Upper lobe of left lung (tissue), 6 donors: ENCODE results near the gene TMEM200B. TPM values are rescaled to one million over a fixed set of nuclear protein-coding genes. Genes with fewer than 3 reads are reported as not detected.
"Not testable (repeated sequence)": the region's sequence is repeated elsewhere in the genome, so short reads cannot be mapped to it uniquely, and the experiment has no call there.

Experiments used
- ATAC-seq, 2 donors: fragments of 200-7000 bp; cut with Tn5 transposase; one replicate each; pipeline ENCODE4 v1.9.1; 2022; ENCODE audit warnings: mild to moderate bottlenecking in 2 of 2, moderate library complexity in 2 of 2; ENCODE audit not compliant: low FRiP score in 2 of 2
- DNase-seq, 2 donors: peaks; one replicate each; pipeline ENCODE4 v3.0.0-alpha.2; 2019 to 2020
- H3K27ac ChIP-seq, 4 donors: fragments of 200-600 bp; sonication (generic); one replicate each; pipeline ENCODE4 v1.5.1; 2016 to 2019
- H3K27me3 ChIP-seq, 4 donors: fragments of 200-600 bp; sonication (generic); one replicate each; pipeline ENCODE4 v1.5.1; 2017 to 2019
- H3K36me3 ChIP-seq, 4 donors: fragments of 200-600 bp; sonication (generic); one replicate each; pipeline ENCODE4 v1.5.1; 2016 to 2019
- H3K4me1 ChIP-seq, 4 donors: fragments of 200-600 bp; sonication (generic); one replicate each; pipeline ENCODE4 v1.5.1; 2018 to 2019
- H3K4me3 ChIP-seq, 4 donors: fragments of 200-600 bp; sonication (generic); one replicate each; pipeline ENCODE4 v1.5.1; 2017 to 2019; ENCODE audit warnings: mild to moderate bottlenecking in 2 of 4, moderate library complexity in 1 of 4
- H3K9me3 ChIP-seq, 4 donors: fragments of 200-600 bp; sonication (generic); one replicate each; pipeline ENCODE4 v1.5.1; 2018 to 2019
- CTCF ChIP-seq, 6 experiments: fragments of 450-650 bp in 4 of 6; fragments of 200-600 bp in 2 of 6; sonication (generic) in 2 of 6; IDR thresholded peaks; one replicate each; pipeline ENCODE4 v1.5.1; 2016 to 2019; ENCODE audit warnings: antibody characterized with exemption in 6 of 6
- EP300 ChIP-seq, 4 donors: sonication (generic); formaldehyde crosslinking; IDR thresholded peaks; one replicate each; pipeline ENCODE4 v1.5.1; 2017; ENCODE audit warnings: antibody characterized with exemption in 4 of 4, control low read depth in 2 of 4
- POLR2A ChIP-seq, 4 donors: fragments of 450-650 bp; IDR thresholded peaks; one replicate each; pipeline ENCODE4 v1.5.1; 2016 to 2017; ENCODE audit warnings: antibody characterized with exemption in 4 of 4, mild to moderate bottlenecking in 2 of 4
- POLR2AphosphoS5 ChIP-seq, 2 donors: sonication (generic); formaldehyde crosslinking; IDR thresholded peaks; one replicate each; pipeline ENCODE4 v1.5.1; 2017; ENCODE audit warnings: antibody characterized with exemption in 2 of 2
- WGBS, 2 donors: methylation state at CpG; one replicate each; pipeline ENCODE4 v1.1.5; 2017 to 2018; 5-methylcytosine and 5-hydroxymethylcytosine counted together
- total RNA-seq, 6 donors: library from RNA; depleted of rRNA in 4 of 6; stranded (reverse); fragments of >200 nt in 4 of 6; gene quantifications; one replicate each; pipeline versions ENCODE4 v1.1.0 to v1.2.1, GENCODE V29; 2016 to 2021
- donor health status: DM: no; HTN: no; CAD: no; lungs with moderate emphysema.
- donor health status: DM: no; HTN: yes; CAD: no; lungs with severe emphysema.

The TMEM200B gene
- total RNA-seq, 6 donors from 2014 or later: 2.1 to 6.6 (median 3.5) TPM

- no peak overlapping the region for H3K27ac ChIP-seq
- TF ChIP-seq POLR2AphosphoS5 (IDR thresholded peaks at IDR 0.05) (no peak), EP300 (IDR thresholded peaks at IDR 0.05) (no peak)
- peaks cover 9 to 81% (median 42%) of the 10 kb centered on the region in 4 donors for H3K36me3 ChIP-seq
- H3K4me1 ChIP-seq: no peaks in the 10 kb centered on the region
- no peaks in the 10 kb centered on the region for H3K27me3 ChIP-seq
- no peak overlapping the region for H3K4me3 ChIP-seq
- 78 to 80% methylated on average over 6 of the region's 6 CpGs for WGBS, 2 donors
- ATAC-seq (no peak), DNase-seq (no peak)
- no peaks in the 10 kb centered on the region for H3K9me3 ChIP-seq
Measured at GRCh38 chr1:29113413-29114117, 10.1 kb downstream of the TMEM200B start.

- H3K4me3 ChIP-seq: no peak overlapping the region
- H3K27ac ChIP-seq: no peak overlapping the region
- no peak for DNase-seq
- no peaks in the 10 kb centered on the region for H3K9me3 ChIP-seq
- 87 to 93% methylated on average over 7 of the region's 7 CpGs for WGBS, 2 donors
- H3K36me3 ChIP-seq: peaks cover 9 to 74% (median 40%) of the 10 kb centered on the region in 4 donors
- H3K27me3 ChIP-seq: no peaks in the 10 kb centered on the region
- no peak for TF ChIP-seq CTCF (IDR thresholded peaks at IDR 0.05)
- no peak for TF ChIP-seq POLR2AphosphoS5 (IDR thresholded peaks at IDR 0.05)
- no peak for TF ChIP-seq POLR2A (IDR thresholded peaks at IDR 0.05)
- TF ChIP-seq EP300 (IDR thresholded peaks at IDR 0.05): no peak
- no peak for ATAC-seq
- H3K4me1 ChIP-seq: no peaks in the 10 kb centered on the region
Measured at GRCh38 chr1:29112705-29113412, 10.8 kb downstream of the TMEM200B start.

- not testable (repeated sequence) for H3K27me3 ChIP-seq, H3K9me3 ChIP-seq, H3K4me1 ChIP-seq, H3K27ac ChIP-seq, H3K4me3 ChIP-seq, ATAC-seq, DNase-seq
- H3K36me3 ChIP-seq: peaks cover 9 to 29% (median 19%) of the 10 kb centered on the region in 4 donors
- 95 to 96% methylated on average over 6 of the region's 6 CpGs for WGBS, 2 donors
Measured at GRCh38 chr1:29108041-29108440, 15.7 kb downstream of the TMEM200B start.

GRCh38 chr1:29105822-29106221 is 17.9 kb downstream of the TMEM200B start:
- no peak for TF ChIP-seq POLR2AphosphoS5 (IDR thresholded peaks at IDR 0.05)
- no peak for TF ChIP-seq EP300 (IDR thresholded peaks at IDR 0.05)
- TF ChIP-seq POLR2A (IDR thresholded peaks at IDR 0.05): no peak
- no peak for TF ChIP-seq CTCF (IDR thresholded peaks at IDR 0.05)
- Histone ChIP-seq H3K4me1 (no peaks in the 10 kb centered on the region), H3K4me3 (no peak overlapping the region), H3K27me3 (no peaks in the 10 kb centered on the region), H3K9me3 (no peaks in the 10 kb centered on the region), H3K27ac (no peak overlapping the region), H3K36me3 (peaks cover 4 to 27% (median 14%) of the 10 kb centered on the region in 4 donors)
- no peak for ATAC-seq
- no peak for DNase-seq
- 83 to 86% methylated on average over 6 of the region's 6 CpGs for WGBS, 2 donors

GRCh38 chr1:29100487-29100886 is 23.2 kb downstream of the TMEM200B start:
- Histone ChIP-seq H3K27ac (no peak overlapping the region), H3K36me3 (peaks cover 0 to 35% (median 17%) of the 10 kb centered on the region in 4 donors), H3K9me3 (no peaks in the 10 kb centered on the region), H3K27me3 (no peaks in the 10 kb centered on the region), H3K4me3 (no peak overlapping the region), H3K4me1 (no peaks in the 10 kb centered on the region)
- DNase-seq (no peak), ATAC-seq (no peak)
- TF ChIP-seq CTCF (IDR thresholded peaks at IDR 0.05) (no peak), POLR2AphosphoS5 (IDR thresholded peaks at IDR 0.05) (no peak), EP300 (IDR thresholded peaks at IDR 0.05) (no peak), POLR2A (IDR thresholded peaks at IDR 0.05) (no peak)
- WGBS, 2 donors: 96% methylated on average over 1 of the region's 1 CpG
